NB4 (cell line): Measurements from ENCODE around the gene UQCR11.

Experiments used
- DNase-seq: peaks from one replicate; pipeline ENCODE4 v3.0.0; 2010; ENCODE audit warnings: low read depth
- H3K4me3 ChIP-seq: one replicate; pipeline ENCODE4 v1.5.1; 2011; ENCODE audit warnings: mild to moderate bottlenecking, low read depth, low read length, moderate library complexity
- MYC ChIP-seq: IDR thresholded peaks from 2 replicates; pipeline ENCODE4 v1.6.1; 2011; ENCODE audit warnings: low read depth, low read length
- POLR2A ChIP-seq: IDR thresholded peaks from 2 replicates; pipeline ENCODE4 v1.6.1; 2011; ENCODE audit warnings: mild to moderate bottlenecking; ENCODE audit not compliant: insufficient read length; ENCODE audit errors: extremely low read depth
- TF ChIP-seq, protein P1 (sequence below): IDR thresholded peaks from one replicate; pipeline ENCODE4 v1.5.1; 2012; ENCODE audit warnings: low read depth, low read length
- TF ChIP-seq, protein P2 (sequence below): IDR thresholded peaks from 2 replicates; pipeline ENCODE4 v1.6.1; 2011; ENCODE audit warnings: low read depth, low read length

The UQCR11 gene

DNA sequence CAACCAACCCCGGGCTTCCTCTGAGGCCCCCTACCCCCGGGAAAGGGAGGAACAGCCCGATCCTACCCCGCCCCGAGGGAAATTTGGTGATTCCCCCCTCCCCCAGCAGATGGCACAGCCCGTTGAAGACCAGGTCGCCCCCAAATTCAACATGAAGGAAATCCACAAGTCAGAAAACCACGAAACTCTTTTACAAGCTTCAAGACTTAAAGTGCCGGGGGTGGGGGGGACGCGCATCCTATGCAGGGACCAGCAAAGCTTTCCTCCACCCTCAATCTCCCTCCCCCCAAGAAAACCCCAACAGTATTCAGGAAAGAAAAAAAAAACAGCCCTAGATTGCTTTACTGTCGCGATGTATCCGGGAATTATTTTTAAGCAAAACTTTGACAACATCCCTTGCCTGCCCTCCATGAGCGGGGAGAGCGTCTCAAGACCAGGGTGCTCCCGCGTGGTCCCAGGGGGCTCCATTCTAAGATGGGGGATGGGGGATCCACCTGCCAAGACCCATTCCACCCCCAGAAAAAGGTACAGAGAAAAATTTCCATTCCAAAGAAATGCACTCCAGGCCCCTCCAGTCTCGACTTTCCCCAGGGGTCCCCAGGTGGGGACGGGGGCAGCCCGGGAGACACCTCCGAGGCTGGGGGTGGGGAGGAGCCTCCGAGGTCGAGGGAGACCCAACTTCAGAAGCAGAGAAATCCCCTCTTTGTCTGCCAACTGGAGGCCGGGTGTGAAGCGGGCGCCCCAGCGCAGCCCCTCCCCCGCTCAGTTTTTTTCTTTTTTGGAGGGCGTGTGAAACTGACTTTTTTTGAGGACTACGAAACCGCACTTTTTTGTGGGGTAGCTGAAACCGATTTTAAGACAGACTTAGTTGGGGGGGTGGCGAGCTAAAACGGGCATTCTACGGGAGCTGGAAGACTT lies 45.6 kb upstream of the UQCR11 start:
- TF ChIP-seq, protein P1, sequence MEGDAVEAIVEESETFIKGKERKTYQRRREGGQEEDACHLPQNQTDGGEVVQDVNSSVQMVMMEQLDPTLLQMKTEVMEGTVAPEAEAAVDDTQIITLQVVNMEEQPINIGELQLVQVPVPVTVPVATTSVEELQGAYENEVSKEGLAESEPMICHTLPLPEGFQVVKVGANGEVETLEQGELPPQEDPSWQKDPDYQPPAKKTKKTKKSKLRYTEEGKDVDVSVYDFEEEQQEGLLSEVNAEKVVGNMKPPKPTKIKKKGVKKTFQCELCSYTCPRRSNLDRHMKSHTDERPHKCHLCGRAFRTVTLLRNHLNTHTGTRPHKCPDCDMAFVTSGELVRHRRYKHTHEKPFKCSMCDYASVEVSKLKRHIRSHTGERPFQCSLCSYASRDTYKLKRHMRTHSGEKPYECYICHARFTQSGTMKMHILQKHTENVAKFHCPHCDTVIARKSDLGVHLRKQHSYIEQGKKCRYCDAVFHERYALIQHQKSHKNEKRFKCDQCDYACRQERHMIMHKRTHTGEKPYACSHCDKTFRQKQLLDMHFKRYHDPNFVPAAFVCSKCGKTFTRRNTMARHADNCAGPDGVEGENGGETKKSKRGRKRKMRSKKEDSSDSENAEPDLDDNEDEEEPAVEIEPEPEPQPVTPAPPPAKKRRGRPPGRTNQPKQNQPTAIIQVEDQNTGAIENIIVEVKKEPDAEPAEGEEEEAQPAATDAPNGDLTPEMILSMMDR, result no peak
- TF ChIP-seq MYC, result no peak
- TF ChIP-seq POLR2A, result no peak
- TF ChIP-seq, protein P2, sequence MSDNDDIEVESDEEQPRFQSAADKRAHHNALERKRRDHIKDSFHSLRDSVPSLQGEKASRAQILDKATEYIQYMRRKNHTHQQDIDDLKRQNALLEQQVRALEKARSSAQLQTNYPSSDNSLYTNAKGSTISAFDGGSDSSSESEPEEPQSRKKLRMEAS, result no peak
- DNase-seq, result peak; percentile 70
- H3K4me3 ChIP-seq, result peak overlapping the region; percentile 64

DNA sequence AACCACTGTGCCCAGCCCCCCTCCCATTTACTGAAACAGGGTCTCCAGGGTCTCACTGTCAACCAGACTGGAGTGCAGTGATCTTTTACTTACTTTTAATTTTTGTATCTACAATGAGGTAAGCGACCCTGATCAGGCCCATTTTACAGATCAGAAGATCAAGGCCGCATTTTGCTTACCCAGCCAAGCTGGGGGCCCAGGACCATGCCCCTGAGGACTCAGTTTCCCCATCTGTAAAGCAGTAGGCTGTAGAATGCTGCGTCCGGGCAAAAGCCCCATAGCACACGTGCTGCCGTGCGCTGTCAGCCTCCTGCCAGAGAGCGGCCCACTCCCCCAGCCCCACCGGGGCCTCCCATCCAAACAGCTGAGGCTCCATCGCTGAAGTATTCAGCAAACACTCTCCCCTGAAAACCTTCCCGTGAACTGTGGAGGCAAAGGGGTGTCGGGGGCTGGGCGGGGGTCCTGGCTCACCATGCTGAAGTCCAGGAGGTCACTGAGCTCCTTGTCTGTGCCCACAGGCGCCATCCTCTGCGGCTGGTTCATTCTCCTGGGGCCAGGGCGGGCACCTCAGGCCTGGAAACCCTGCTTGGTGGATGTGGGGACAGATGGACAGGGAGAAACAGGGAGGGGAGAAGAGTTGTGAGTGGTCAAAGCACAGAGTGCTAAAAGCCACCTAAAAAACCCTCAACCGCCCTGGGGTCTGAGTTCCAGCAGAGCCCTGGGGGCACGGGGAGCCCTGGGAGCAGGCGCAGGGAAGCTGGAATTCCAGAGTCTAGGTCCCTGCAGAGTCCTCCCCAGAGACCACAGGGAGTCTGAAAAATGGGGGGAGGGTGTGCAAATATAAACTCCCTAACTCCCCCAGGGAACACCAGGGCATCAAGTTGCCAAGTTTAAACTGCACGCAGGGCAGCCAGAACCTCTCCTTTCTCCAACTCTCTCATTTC lies 44.7 kb upstream of the UQCR11 start:
- H3K4me3 ChIP-seq, result peak overlapping the region; percentile 64
- DNase-seq, result no peak
- TF ChIP-seq, protein P2, result no peak
- TF ChIP-seq, protein P1, result no peak
- TF ChIP-seq MYC, result no peak
- TF ChIP-seq POLR2A, result no peak

GRCh38 chr19:1648920-1649541 lies 43.8 kb upstream of the UQCR11 start:
- H3K4me3 ChIP-seq, result no peak overlapping the region
- DNase-seq, result no peak
- TF ChIP-seq, protein P1, result no peak

- H3K4me3 ChIP-seq, result no peak overlapping the region
- no peak for DNase-seq
- no peak for TF ChIP-seq POLR2A
- TF ChIP-seq, protein P1, result no peak
- no peak for TF ChIP-seq MYC
- TF ChIP-seq, protein P2, result no peak
Observed at GRCh38 chr19:1648459-1648849, 43.2 kb upstream of the UQCR11 start.

GRCh38 chr19:1647501-1648458 lies 42.5 kb upstream of the UQCR11 start:
- DNase-seq, result no peak
- TF ChIP-seq, protein P2, result no peak
- TF ChIP-seq, protein P1, result no peak
- TF ChIP-seq POLR2A (no peak), MYC (no peak)
- H3K4me3 ChIP-seq, result no peak overlapping the region
